ENCODE measurements around the gene MOCOS.
A peak's percentile ranks its signal among the peaks of the same experiment; 100 is the strongest.

Gene MOCOS

GRCh38 chr18:36250827-36251226, 63.5 kb downstream of the MOCOS start:
- in situ Hi-C loops (cut with HindIII; ENCODE audit: low pct_ligation_motif_present, low pct_unique_long_range_greater_than_20kb, low sequenced_read_pairs), result no loop called here
- DNase-seq, result no peak

DNA sequence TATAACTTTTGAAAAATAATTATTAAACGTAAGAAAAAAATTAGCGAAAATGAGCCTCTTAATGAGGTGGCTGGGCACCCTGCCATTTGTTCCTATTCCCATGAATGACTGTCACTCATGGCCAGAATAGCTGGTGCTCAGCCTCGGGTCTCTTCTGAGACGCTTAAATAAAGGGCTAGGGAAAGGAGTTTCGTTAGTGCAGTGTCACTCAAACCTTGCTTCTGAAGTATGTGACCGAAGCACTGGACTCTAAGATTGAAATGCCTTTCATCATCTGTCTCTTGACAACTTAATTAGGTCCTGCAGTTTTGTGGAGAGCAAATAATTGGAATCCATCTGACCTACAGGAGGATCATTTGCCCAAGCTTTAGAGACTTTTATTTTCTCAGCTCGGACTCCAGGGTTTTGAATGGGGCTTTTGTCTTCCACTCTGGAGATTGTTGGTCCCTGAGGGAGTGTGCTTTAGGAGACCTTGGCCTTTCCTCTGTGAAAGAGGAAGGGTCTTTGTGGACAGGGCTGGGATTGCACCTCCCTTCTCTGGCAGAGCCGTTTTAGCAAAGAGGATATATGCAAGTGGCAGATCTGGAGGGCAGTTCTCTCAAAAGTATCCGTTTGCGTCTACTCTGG, 67.9 kb downstream of the MOCOS start:
- in situ Hi-C loops (cut with HindIII; ENCODE audit: low pct_ligation_motif_present, low pct_unique_long_range_greater_than_20kb, low sequenced_read_pairs), result no loop called here
- DNase-seq, result no peak

DNA sequence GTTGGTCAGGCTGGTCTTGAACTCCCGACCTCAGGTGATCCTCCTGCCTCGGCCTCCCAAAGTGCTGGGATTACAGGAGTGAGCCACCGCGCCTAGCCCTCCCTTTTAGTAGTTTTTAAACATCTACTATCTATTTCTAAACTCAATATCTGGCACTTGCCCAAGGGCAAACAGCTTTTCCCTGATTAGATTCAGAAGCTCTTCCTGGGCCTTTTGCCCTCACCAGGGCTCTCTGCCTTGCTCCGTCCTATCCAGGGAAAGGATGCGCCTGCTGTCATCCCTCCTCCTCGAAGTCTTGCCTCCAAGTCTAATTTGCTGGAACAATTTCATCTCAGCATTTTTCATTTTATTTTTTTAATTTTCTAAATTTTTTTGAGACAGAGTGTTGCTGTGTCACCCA, 68.8 kb downstream of the MOCOS start:
- DNase-seq, result no peak
- in situ Hi-C loops (cut with HindIII; ENCODE audit: low pct_ligation_motif_present, low pct_unique_long_range_greater_than_20kb, low sequenced_read_pairs), result no loop called here

- DNase-seq, result no peak
- in situ Hi-C loops (cut with HindIII; ENCODE audit: low pct_ligation_motif_present, low pct_unique_long_range_greater_than_20kb, low sequenced_read_pairs), result no loop called here
Measured at GRCh38 chr18:36262971-36263370, 75.7 kb downstream of the MOCOS start.

GRCh38 chr18:36264283-36264682, 77.0 kb downstream of the MOCOS start:
- in situ Hi-C loops (cut with HindIII; ENCODE audit: low pct_ligation_motif_present, low pct_unique_long_range_greater_than_20kb, low sequenced_read_pairs), result no loop called here
- DNase-seq, result no peak

- in situ Hi-C loops (cut with HindIII; ENCODE audit: low pct_ligation_motif_present, low pct_unique_long_range_greater_than_20kb, low sequenced_read_pairs), result no loop called here
- no peak for DNase-seq
Measured at GRCh38 chr18:36265015-36265414, 77.7 kb downstream of the MOCOS start.

DNA sequence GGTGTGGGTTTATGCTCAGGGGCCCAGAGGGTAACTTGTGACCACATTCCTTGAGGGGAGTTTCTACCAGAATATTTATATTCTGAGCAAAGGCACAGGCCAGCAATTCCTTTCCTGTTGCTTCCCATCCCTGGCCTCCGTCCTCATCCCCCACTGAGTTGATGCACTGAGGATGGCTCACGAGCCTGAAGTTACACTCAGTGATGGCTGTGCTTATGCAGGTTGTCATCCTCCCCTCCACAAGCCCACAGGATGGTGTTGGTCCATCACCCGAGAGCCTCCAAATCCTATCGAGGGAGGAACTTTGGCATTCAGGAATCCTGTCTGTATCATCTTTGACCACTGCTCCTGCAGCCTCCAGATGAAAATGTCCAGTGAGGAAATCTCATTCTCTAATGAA, 81.9 kb downstream of the MOCOS start:
- in situ Hi-C loops (cut with HindIII; ENCODE audit: low pct_ligation_motif_present, low pct_unique_long_range_greater_than_20kb, low sequenced_read_pairs), result no loop called here
- no peak for DNase-seq

DNA sequence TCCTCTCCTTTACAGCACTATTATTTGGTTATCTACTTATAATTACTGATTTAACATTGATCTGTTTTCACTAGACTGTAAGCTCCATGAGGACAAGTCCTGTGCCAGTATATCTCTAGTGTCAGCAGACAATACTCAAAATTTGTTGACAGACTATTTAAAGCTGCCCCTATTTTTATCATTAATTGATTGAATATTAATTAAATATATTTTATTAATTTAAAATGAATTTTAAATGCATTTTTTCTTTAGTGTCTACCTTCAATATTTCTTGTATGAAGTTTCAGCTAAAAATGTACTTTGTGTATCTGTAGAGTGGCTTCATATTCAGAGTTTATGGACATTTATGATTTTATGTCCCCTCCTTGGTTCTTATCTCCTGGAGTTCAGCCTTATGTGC, 83.9 kb downstream of the MOCOS start:
- DNase-seq, result no peak
- in situ Hi-C loops (cut with HindIII; ENCODE audit: low pct_ligation_motif_present, low pct_unique_long_range_greater_than_20kb, low sequenced_read_pairs), result no loop called here

- in situ Hi-C loops (cut with HindIII; ENCODE audit: low pct_ligation_motif_present, low pct_unique_long_range_greater_than_20kb, low sequenced_read_pairs), result no loop called here
Measured at GRCh38 chr18:36273347-36273746, 86.0 kb downstream of the MOCOS start.

DNA sequence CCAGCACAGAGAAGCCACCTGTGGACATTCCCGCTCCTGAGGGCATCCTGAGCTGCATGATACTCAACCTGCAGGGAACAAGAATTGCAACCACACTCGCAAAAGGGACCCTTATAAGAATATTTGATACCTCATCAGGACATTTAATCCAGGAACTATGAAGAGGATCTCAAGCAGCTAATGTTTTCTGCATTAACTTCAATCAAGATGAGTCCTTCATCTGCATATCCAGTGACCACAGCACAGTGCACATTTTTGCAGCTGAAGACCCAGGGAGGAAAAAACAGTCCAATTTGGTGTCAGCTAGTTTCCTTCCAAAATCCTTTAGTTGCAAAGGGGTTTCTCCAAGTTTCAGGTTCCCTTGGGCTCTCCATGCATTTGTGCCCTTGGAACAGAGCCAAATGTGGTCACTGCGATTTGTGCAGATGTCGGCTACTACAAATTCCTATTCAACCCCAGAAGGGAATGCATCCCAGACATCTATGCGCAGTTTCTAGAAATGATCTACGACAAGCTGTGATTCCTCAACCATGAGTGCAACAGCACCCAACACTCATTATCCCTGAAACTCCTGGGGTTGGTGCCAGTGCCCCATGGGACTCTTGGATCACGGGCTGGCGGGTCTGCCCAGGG, 86.9 kb downstream of the MOCOS start:
- in situ Hi-C loops (cut with HindIII; ENCODE audit: low pct_ligation_motif_present, low pct_unique_long_range_greater_than_20kb, low sequenced_read_pairs), result no loop called here
- DNase-seq, result no peak

More at GRCh38 chr18:36273347-36273746, 86.0 kb downstream of the MOCOS start:
- DNase-seq, result no peak

DNA sequence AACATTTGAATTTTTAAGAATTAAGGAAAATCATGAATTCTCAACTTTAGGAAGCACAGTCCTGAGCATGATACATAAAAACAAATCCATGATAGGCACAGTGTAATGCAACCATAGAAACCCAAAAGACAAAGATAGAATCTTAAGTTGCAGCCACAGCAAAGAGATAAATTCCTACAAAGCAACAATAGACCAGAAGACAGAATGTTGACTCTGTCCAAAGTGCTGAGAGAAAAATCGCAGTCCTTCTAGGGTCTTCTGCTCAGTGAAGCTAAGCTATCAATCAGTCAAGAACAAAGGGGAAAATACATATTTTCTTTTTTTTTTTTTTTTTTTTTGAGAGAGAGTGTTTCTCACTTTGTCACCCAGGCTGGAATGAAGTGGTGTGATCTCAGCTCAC, 88.3 kb downstream of the MOCOS start:
- no peak for DNase-seq
- in situ Hi-C loops (cut with HindIII; ENCODE audit: low pct_ligation_motif_present, low pct_unique_long_range_greater_than_20kb, low sequenced_read_pairs), result no loop called here

GRCh38 chr18:36279001-36279400, 91.7 kb downstream of the MOCOS start:
- no peak for DNase-seq
- in situ Hi-C loops (cut with HindIII; ENCODE audit: low pct_ligation_motif_present, low pct_unique_long_range_greater_than_20kb, low sequenced_read_pairs), result no loop called here

DNA sequence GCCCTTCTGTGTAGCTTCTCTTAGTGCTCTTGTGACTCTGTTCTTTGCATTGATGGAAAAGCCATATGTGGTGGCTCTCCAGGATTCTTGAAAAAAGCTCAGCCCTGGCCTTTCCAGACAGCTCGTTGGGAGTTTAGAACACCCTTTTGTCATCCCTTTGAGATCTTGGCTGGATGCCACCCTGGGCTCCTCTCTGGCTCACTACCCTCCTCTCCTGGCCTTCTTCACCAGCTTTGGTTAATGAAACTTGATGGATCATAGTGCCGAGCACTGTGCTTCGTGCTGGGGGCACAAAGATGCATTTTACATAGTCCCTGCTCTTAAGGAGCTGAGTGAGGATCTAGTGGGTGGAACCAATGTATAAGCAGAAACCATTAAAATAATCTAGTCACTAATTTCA, 94.6 kb downstream of the MOCOS start:
- in situ Hi-C loops (cut with HindIII; ENCODE audit: low pct_ligation_motif_present, low pct_unique_long_range_greater_than_20kb, low sequenced_read_pairs), result no loop called here
- no peak for DNase-seq

GRCh38 chr18:36283448-36283847, 96.2 kb downstream of the MOCOS start:
- no peak for DNase-seq

DNA sequence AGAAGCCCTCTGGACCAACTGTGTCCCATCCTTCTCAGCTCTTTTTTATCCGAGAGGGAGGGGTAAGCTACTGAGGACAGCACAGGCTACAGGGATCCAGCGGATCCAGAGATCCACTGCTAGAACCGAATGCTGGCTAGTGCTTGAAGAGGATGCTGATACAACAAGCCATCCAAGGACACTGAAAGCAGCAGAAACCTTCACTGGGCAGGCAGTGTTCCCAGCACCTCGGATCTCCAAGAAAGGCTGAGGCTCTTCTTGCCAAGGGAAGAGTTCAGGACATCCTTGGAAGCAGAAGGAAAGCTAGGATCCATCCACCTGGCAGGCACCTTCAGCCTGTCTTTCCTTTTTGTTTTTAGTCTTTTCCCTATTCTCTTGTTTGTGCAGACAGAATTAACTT, 97.0 kb downstream of the MOCOS start:
- no peak for DNase-seq
- in situ Hi-C loops (cut with HindIII; ENCODE audit: low pct_ligation_motif_present, low pct_unique_long_range_greater_than_20kb, low sequenced_read_pairs), result no loop called here

More at GRCh38 chr18:36283448-36283847, 96.2 kb downstream of the MOCOS start:
- in situ Hi-C loops (cut with HindIII; ENCODE audit: low pct_ligation_motif_present, low pct_unique_long_range_greater_than_20kb, low sequenced_read_pairs), result no loop called here

DNA sequence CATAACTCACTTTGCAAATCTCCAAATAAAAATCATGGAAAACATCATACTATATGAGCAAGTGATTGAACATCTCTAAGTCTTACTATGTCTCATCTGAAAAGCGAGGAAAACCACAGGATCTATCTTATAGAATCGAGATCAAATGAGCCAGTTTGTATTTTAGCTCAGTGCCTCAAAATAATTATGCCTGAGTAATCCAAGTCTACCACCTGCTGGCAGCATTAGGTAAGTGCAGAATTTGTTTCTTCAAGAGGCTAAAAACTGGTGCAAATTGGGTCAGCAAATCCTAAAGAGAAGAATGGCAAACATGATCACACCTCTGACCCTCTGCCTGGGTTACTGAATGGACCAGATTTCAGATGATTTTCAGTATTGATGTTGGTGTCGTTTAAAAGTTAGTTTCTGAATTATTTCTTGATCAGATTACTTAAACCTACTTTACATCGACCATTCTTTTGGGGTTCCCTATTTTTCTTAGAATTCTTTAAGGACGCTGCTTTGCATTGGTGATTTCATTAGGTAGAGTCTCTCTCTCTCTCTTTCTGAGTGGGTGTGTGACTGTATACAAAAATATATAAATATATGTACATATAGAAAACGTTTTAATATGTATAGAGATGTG, 97.5 kb downstream of the MOCOS start:
- in situ Hi-C loops (cut with HindIII; ENCODE audit: low pct_ligation_motif_present, low pct_unique_long_range_greater_than_20kb, low sequenced_read_pairs), result no loop called here
- DNase-seq, result peak; percentile 58

DNA sequence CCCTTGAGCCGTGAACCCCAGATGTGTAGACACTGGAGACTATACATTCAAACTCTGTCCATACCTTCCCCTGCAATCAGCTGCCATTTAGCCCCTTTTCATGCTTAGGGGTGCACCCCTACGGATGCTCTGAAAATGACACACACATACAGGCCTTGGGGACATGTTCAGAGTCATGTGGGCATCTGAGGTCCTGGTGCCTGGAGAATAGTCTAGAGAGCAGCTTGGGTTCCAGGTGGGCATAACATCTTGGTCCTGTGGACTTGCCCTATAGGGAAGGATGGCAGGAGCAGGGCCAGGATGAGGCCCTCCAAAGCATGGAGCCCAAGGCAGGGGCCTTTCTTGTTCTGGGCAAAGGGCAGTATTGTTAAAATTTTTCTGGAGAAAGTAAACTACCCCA, 100.4 kb downstream of the MOCOS start:
- in situ Hi-C loops (cut with HindIII; ENCODE audit: low pct_ligation_motif_present, low pct_unique_long_range_greater_than_20kb, low sequenced_read_pairs), result no loop called here
- no peak for DNase-seq

GRCh38 chr18:36288689-36289088, 101.4 kb downstream of the MOCOS start:
- in situ Hi-C loops (cut with HindIII; ENCODE audit: low pct_ligation_motif_present, low pct_unique_long_range_greater_than_20kb, low sequenced_read_pairs), result no loop called here
- no peak for DNase-seq

GRCh38 chr18:36294031-36294430, 106.7 kb downstream of the MOCOS start:
- no peak for DNase-seq
- in situ Hi-C loops (cut with HindIII; ENCODE audit: low pct_ligation_motif_present, low pct_unique_long_range_greater_than_20kb, low sequenced_read_pairs), result no loop called here

DNA sequence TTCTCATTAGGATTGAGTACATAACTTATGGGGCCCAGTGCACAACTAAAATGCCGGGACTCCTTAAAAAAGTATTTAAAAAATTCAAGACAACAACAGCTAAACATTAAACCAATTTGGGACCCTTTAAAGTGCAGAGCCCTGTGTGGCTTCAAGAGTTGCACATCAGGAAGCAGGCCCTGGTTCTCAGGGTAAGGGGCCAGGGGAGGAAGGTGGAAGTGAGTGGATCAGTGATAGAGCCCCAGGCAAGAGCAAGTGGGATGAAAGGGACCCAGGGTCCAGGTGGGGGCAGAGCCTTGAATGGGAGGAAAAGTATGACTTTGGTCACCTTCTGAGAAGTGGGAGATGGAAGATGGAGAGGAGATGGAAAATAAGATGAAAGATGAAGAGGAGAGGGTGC, 107.9 kb downstream of the MOCOS start:
- no peak for DNase-seq
- in situ Hi-C loops (cut with HindIII; ENCODE audit: low pct_ligation_motif_present, low pct_unique_long_range_greater_than_20kb, low sequenced_read_pairs), result no loop called here
